ENCODE data around the gene ZNF775.

- TF ChIP-seq, protein P1, sequence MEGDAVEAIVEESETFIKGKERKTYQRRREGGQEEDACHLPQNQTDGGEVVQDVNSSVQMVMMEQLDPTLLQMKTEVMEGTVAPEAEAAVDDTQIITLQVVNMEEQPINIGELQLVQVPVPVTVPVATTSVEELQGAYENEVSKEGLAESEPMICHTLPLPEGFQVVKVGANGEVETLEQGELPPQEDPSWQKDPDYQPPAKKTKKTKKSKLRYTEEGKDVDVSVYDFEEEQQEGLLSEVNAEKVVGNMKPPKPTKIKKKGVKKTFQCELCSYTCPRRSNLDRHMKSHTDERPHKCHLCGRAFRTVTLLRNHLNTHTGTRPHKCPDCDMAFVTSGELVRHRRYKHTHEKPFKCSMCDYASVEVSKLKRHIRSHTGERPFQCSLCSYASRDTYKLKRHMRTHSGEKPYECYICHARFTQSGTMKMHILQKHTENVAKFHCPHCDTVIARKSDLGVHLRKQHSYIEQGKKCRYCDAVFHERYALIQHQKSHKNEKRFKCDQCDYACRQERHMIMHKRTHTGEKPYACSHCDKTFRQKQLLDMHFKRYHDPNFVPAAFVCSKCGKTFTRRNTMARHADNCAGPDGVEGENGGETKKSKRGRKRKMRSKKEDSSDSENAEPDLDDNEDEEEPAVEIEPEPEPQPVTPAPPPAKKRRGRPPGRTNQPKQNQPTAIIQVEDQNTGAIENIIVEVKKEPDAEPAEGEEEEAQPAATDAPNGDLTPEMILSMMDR (conservative IDR thresholded peaks at IDR 0.05), result no peak
- no peak for TF ChIP-seq EZH2 (IDR thresholded peaks at IDR 0.05; ENCODE audit: low read depth)
Observed at GRCh38 chr7:150410131-150410530, 31.0 kb downstream of the ZNF775 start.
